HTERT RPE-1 (cell line): ENCODE results near the gene CTXND2.

Experiments used
- in situ Hi-C: fragments of 300-500 bp; cut with MboI; formaldehyde crosslinking; loops from 4 replicates; pipeline ENCODE4 v1.14.3; 2020; ENCODE audit warnings: low sequenced_read_pairs

Gene CTXND2

DNA sequence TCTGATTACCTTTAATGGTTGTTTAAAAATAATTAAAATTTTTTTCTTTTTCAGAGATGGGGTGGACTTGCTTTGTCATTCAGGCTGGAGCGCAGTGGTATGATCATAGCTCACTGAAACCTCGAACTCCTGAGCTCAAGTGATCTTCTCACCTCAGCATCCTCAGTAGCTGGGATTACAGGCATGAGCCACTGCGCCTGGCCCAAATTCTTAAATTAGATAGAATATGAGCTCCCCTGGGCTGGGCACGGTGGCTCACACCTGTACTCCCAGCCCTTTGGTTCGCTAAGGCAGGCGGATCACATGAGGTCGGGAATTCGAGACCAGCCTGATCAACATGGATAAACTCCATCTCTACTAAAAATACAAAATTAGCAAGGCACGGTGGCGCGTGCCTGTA, 70.7 kb downstream of the CTXND2 start:
- in situ Hi-C loops = no loop called here

- in situ Hi-C loops = no loop called here
Measured at GRCh38 chr1:150960646-150961045, 73.7 kb downstream of the CTXND2 start.

DNA sequence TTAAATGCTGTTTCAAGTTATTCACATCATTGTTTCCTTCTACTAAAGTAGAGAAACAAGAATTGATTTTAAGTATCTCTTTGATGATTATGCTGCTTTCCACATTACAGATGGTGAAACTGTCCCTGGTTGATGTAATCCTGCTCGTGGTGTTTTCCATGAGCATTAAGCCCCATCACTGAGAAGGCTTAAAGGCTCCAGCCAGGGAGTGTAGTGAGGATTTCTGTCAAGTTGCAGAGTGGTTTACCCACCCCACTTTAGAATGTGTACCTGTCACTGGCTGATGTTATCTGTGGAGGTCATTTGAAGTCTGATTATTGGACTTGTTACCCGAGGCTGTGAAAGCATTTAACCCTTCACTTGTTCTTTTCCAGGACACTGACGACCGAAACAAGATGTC, 74.8 kb downstream of the CTXND2 start:
- in situ Hi-C loops = no loop called here
